Mesenchymal stem cell (in vitro differentiated cells and primary cell): ENCODE data around the gene MGAT5B.

Source experiments
- DNase-seq: peaks from one replicate; pipeline ENCODE4 v3.0.0-alpha.2; 2013
- H2AFZ ChIP-seq: one replicate; pipeline ENCODE4 v1.6.1; 2013; ENCODE audit warnings: low read depth, mild to moderate bottlenecking, control low read depth, inconsistent platforms, low read length, moderate library complexity
- H2AK5ac ChIP-seq: 2 replicates; pipeline ENCODE4 v1.6.1; 2013; ENCODE audit warnings: low read length, moderate library complexity, mild to moderate bottlenecking, inconsistent platforms; ENCODE audit not compliant: severe bottlenecking
- H2BK120ac ChIP-seq: one replicate; pipeline ENCODE4 v1.6.1; 2013; ENCODE audit warnings: low read depth, mild to moderate bottlenecking, inconsistent platforms, low read length, moderate library complexity
- H2BK12ac ChIP-seq, 2 experiments: one replicate each; pipeline ENCODE4 v1.6.1; 2013; ENCODE audit warnings: inconsistent platforms in 2 of 2, low read length in 2 of 2, mild to moderate bottlenecking in 2 of 2, moderate library complexity in 2 of 2, control low read depth in 1 of 2
- H2BK15ac ChIP-seq: one replicate; pipeline ENCODE4 v1.6.1; 2013; ENCODE audit warnings: mild to moderate bottlenecking, low read depth, inconsistent platforms; ENCODE audit not compliant: poor library complexity, severe bottlenecking
- H2BK5ac ChIP-seq: 2 replicates; pipeline ENCODE4 v1.6.1; 2013; ENCODE audit warnings: low read depth, mild to moderate bottlenecking, low read length, control low read depth, inconsistent platforms; ENCODE audit not compliant: poor library complexity, severe bottlenecking
- H3K14ac ChIP-seq, 2 experiments: one replicate each; pipeline ENCODE4 v1.6.1; 2013; ENCODE audit warnings: inconsistent platforms in 2 of 2, low read length in 2 of 2, control low read depth in 1 of 2, mild to moderate bottlenecking in 1 of 2, moderate library complexity in 1 of 2
- H3K18ac ChIP-seq, 2 experiments: one replicate each; pipeline ENCODE4 v1.6.1; 2013; ENCODE audit warnings: inconsistent platforms in 2 of 2, low read length in 2 of 2, control low read depth in 1 of 2, low read depth in 1 of 2, mild to moderate bottlenecking in 1 of 2
- H3K23ac ChIP-seq, 2 experiments: one replicate each; pipeline ENCODE4 v1.6.1; 2013; ENCODE audit warnings: inconsistent platforms in 2 of 2, low read length in 2 of 2, mild to moderate bottlenecking in 2 of 2, moderate library complexity in 2 of 2, control low read depth in 1 of 2
- H3K27ac ChIP-seq: 2 replicates; pipeline ENCODE4 v1.5.1; 2013; ENCODE audit warnings: mild to moderate bottlenecking, moderate library complexity, low read length, control low read depth, inconsistent platforms; ENCODE audit not compliant: poor library complexity, severe bottlenecking
- H3K27me3 ChIP-seq, 2 experiments: 2 replicates each; pipeline versions ENCODE4 v1.6.1 to v1.7.0; 2013; ENCODE audit warnings: low read length in 2 of 2, mild to moderate bottlenecking in 2 of 2, moderate library complexity in 2 of 2, control low read depth in 1 of 2, inconsistent platforms in 1 of 2; ENCODE audit not compliant: control insufficient read depth in 1 of 2, insufficient read depth in 1 of 2
- H3K36me3 ChIP-seq, 2 experiments: 2 replicates each; pipeline versions ENCODE4 v1.6.1 to v1.7.0; 2013; ENCODE audit warnings: low read length in 2 of 2, control low read depth in 1 of 2, inconsistent platforms in 1 of 2, low read depth in 1 of 2, mild to moderate bottlenecking in 1 of 2; ENCODE audit not compliant: insufficient read depth in 2 of 2, control insufficient read depth in 1 of 2
- H3K4ac ChIP-seq, 2 experiments: one replicate each; pipeline ENCODE4 v1.6.1; 2013; ENCODE audit warnings: inconsistent platforms in 2 of 2, low read length in 2 of 2, mild to moderate bottlenecking in 2 of 2, moderate library complexity in 2 of 2, control low read depth in 1 of 2, low read depth in 1 of 2
- H3K4me1 ChIP-seq: 2 replicates; pipeline ENCODE4 v1.6.1; 2013; ENCODE audit warnings: low read depth, low read length, control low read depth; ENCODE audit not compliant: control insufficient read depth, insufficient read depth
- H3K4me2 ChIP-seq: 2 replicates; pipeline ENCODE4 v1.6.1; 2013; ENCODE audit warnings: low read length, mild to moderate bottlenecking, inconsistent platforms; ENCODE audit not compliant: poor library complexity, severe bottlenecking
- H3K4me3 ChIP-seq, 2 experiments: 2 replicates each; pipeline versions ENCODE4 v1.5.1 to v1.7.0; 2013; ENCODE audit warnings: low read length in 2 of 2, mild to moderate bottlenecking in 2 of 2, control low read depth in 1 of 2, low read depth in 1 of 2; ENCODE audit not compliant: insufficient read depth in 1 of 2
- H3K79me1 ChIP-seq: replicated peaks from 2 replicates; pipeline ENCODE4 v1.6.1; 2013; ENCODE audit warnings: mild to moderate bottlenecking, control low read depth, low read length, inconsistent platforms; ENCODE audit not compliant: poor library complexity, severe bottlenecking
- H3K9ac ChIP-seq: 2 replicates; pipeline ENCODE4 v1.7.0; 2013; ENCODE audit warnings: mild to moderate bottlenecking, low read length, moderate library complexity
- H3K9me3 ChIP-seq: 2 replicates; pipeline ENCODE4 v1.7.0; 2013; ENCODE audit warnings: mild to moderate bottlenecking, low read length; ENCODE audit not compliant: control insufficient read depth
- H4K8ac ChIP-seq: one replicate; pipeline ENCODE4 v1.6.1; 2013; ENCODE audit warnings: inconsistent platforms, mild to moderate bottlenecking, low read length, moderate library complexity
- H4K91ac ChIP-seq: one replicate; pipeline ENCODE4 v1.6.1; 2013; ENCODE audit warnings: mild to moderate bottlenecking, low read length, inconsistent platforms
- WGBS: methylation state at CpG from one replicate; pipeline ENCODE4 v1.1.7; 2013; ENCODE audit warnings: mixed read lengths; 5-methylcytosine and 5-hydroxymethylcytosine counted together

MGAT5B gene

GRCh38 chr17:76996741-76997694 lies 128.8 kb downstream of the MGAT5B start:
- H3K79me1 ChIP-seq: no peaks in the 10 kb centered on the region
- no peak overlapping the region for H3K9ac ChIP-seq
- no peaks in the 10 kb centered on the region for H3K36me3 ChIP-seq
- DNase-seq: no peak
- H3K9me3 ChIP-seq: no peaks in the 10 kb centered on the region
- no peak overlapping the region for H3K4me2 ChIP-seq
- H3K4me1 ChIP-seq: peaks cover 13% of the 10 kb centered on the region
- no peak overlapping the region for H3K14ac ChIP-seq
- peaks cover 36 to 64% of the 10 kb centered on the region in 2 experiments for H3K27me3 ChIP-seq
- H2BK120ac ChIP-seq: no peak overlapping the region
- H2AFZ ChIP-seq: no peak overlapping the region
- H3K27ac ChIP-seq: no peak overlapping the region
- H3K4me3 ChIP-seq: no peak overlapping the region
- H4K91ac ChIP-seq: no peak overlapping the region
- H2BK5ac ChIP-seq: no peak overlapping the region
- H2AK5ac ChIP-seq: no peak overlapping the region
- 82% methylated on average over 16 of the region's 16 CpGs for WGBS
- no peak overlapping the region for H3K4ac ChIP-seq
- no peak overlapping the region for H2BK15ac ChIP-seq
- no peak overlapping the region for H3K23ac ChIP-seq
- H4K8ac ChIP-seq: no peak overlapping the region
- no peak overlapping the region for H2BK12ac ChIP-seq
- H3K18ac ChIP-seq: no peak overlapping the region

DNA sequence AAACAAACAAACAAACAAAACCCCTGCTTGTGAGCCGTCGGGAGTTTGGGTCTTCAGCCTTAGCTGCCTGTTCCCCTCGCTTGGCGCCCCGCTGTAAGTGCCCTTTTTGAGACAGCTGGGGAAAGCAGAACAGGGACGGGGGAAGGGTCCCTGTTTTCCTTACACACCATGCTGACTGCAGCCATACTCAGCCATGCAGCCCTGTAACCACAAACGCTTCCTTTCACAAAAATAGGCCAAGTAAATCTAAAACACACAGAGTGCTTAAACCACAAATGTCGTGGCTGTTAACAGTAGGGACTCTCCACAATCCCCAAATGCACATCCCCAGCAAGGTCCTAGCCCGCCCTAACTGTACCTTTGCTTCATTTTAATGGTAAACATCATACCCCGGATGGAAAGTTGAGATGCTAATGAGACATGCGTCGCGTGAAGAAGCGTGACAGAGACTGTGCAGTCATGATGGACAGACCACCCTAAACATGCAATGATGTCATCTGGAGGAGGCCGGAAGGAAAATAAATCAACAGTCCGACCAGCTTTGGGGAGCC lies 129.9 kb downstream of the MGAT5B start:
- no peak overlapping the region for H2AK5ac ChIP-seq
- H3K36me3 ChIP-seq: no peaks in the 10 kb centered on the region
- no peak overlapping the region for H3K14ac ChIP-seq
- no peak overlapping the region for H3K27ac ChIP-seq
- no peak overlapping the region for H3K9ac ChIP-seq
- H3K4me2 ChIP-seq: no peak overlapping the region
- no peak for DNase-seq
- H3K18ac ChIP-seq: no peak overlapping the region
- H3K4me3 ChIP-seq: no peak overlapping the region
- no peak overlapping the region for H2BK5ac ChIP-seq
- 81% methylated on average over 16 of the region's 16 CpGs for WGBS
- H2BK120ac ChIP-seq: no peak overlapping the region
- peaks cover 22% of the 10 kb centered on the region for H3K4me1 ChIP-seq
- H4K91ac ChIP-seq: no peak overlapping the region
- H2BK12ac ChIP-seq: no peak overlapping the region
- H2AFZ ChIP-seq: no peak overlapping the region
- H3K9me3 ChIP-seq: no peaks in the 10 kb centered on the region
- no peak overlapping the region for H2BK15ac ChIP-seq
- no peak overlapping the region for H3K23ac ChIP-seq
- H3K27me3 ChIP-seq: peaks cover 25 to 60% of the 10 kb centered on the region in 2 experiments
- no peaks in the 10 kb centered on the region for H3K79me1 ChIP-seq
- H4K8ac ChIP-seq: no peak overlapping the region
- H3K4ac ChIP-seq: no peak overlapping the region

GRCh38 chr17:76998839-76999238 lies 130.6 kb downstream of the MGAT5B start:
- Histone ChIP-seq H3K27ac (no peak overlapping the region), H4K91ac (no peak overlapping the region), H2BK12ac (no peak overlapping the region), H3K23ac (no peak overlapping the region), H2AFZ (no peak overlapping the region), H3K18ac (no peak overlapping the region), H2AK5ac (no peak overlapping the region), H3K14ac (no peak overlapping the region), H3K4me2 (no peak overlapping the region), H3K36me3 (no peaks in the 10 kb centered on the region), H3K9ac (no peak overlapping the region), H4K8ac (no peak overlapping the region), H2BK15ac (no peak overlapping the region), H3K79me1 (no peaks in the 10 kb centered on the region), H3K4ac (no peak overlapping the region), H2BK120ac (no peak overlapping the region), H3K9me3 (no peaks in the 10 kb centered on the region), H3K4me3 (no peak overlapping the region), H2BK5ac (no peak overlapping the region), H3K4me1 (peaks cover 22% of the 10 kb centered on the region), H3K27me3 (peaks cover 22 to 54% of the 10 kb centered on the region in 2 experiments)
- WGBS: 83% methylated on average over 8 of the region's 8 CpGs
- no peak for DNase-seq
